ENCODE data around the gene DIP2B. TPM values are rescaled to one million over a fixed set of nuclear protein-coding genes. Genes with fewer than 3 reads are reported as not detected.

The DIP2B gene
- total and polyA plus RNA-seq, 2 of the 13 experiments (the other 11 are each of a cell fraction or from before 2014, with no cell fraction given), result 32.1 to 35.8 TPM

DNA sequence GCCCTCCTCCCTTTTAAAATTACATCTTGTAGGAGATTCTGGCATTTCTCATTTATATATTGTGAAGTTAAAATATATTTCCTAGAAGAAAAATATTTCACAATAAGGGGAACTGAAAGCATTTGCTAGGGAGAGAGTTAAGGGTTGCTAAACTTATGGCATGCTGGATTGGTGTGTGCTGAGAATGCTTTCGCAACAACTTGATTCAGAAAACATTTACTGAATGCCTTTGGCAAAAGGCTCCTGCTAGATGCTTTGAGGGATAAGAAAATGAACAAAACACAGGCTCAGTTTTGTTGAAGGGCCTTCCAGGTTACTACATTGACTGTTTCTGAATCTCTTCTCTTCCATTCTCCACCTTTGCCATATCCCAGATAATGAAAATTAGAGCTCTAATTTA is 67.5 kb downstream of the DIP2B start (continued):
- TF ChIP-seq, protein P1, sequence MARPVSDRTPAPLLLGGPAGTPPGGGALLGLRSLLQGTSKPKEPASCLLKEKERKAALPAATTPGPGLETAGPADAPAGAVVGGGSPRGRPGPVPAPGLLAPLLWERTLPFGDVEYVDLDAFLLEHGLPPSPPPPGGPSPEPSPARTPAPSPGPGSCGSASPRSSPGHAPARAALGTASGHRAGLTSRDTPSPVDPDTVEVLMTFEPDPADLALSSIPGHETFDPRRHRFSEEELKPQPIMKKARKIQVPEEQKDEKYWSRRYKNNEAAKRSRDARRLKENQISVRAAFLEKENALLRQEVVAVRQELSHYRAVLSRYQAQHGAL (CRISPR knock-in tag; IDR thresholded peaks at IDR 0.05; ENCODE audit: not compliant biosample characterization), result no peak
- no peak for TF ChIP-seq ZNF543 (CRISPR knock-in tag; IDR thresholded peaks at IDR 0.05)
- TF ChIP-seq ZNF619 (CRISPR knock-in tag; IDR thresholded peaks at IDR 0.05), result no peak
- TF ChIP-seq MIXL1 (CRISPR knock-in tag; IDR thresholded peaks at IDR 0.05), result 0 out of 2 replicates have a peak, but pooled peaks have one; percentile 30
- TF ChIP-seq, protein P2, sequence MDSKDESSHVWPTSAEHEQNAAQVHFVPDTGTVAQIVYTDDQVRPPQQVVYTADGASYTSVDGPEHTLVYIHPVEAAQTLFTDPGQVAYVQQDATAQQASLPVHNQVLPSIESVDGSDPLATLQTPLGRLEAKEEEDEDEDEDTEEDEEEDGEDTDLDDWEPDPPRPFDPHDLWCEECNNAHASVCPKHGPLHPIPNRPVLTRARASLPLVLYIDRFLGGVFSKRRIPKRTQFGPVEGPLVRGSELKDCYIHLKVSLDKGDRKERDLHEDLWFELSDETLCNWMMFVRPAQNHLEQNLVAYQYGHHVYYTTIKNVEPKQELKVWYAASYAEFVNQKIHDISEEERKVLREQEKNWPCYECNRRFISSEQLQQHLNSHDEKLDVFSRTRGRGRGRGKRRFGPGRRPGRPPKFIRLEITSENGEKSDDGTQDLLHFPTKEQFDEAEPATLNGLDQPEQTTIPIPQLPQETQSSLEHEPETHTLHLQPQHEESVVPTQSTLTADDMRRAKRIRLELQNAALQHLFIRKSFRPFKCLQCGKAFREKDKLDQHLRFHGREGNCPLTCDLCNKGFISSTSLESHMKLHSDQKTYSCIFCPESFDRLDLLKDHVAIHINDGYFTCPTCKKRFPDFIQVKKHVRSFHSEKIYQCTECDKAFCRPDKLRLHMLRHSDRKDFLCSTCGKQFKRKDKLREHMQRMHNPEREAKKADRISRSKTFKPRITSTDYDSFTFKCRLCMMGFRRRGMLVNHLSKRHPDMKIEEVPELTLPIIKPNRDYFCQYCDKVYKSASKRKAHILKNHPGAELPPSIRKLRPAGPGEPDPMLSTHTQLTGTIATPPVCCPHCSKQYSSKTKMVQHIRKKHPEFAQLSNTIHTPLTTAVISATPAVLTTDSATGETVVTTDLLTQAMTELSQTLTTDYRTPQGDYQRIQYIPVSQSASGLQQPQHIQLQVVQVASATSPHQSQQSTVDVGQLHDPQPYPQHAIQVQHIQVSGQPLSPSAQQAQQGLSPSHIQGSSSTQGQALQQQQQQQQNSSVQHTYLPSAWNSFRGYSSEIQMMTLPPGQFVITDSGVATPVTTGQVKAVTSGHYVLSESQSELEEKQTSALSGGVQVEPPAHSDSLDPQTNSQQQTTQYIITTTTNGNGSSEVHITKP (CRISPR knock-in tag; IDR thresholded peaks at IDR 0.05; ENCODE audit: low read depth), result no peak
- no peak for TF ChIP-seq ZNF569 (CRISPR knock-in tag; IDR thresholded peaks at IDR 0.05; ENCODE audit: borderline replicate concordance)
- no peak for TF ChIP-seq ARNT (IDR thresholded peaks at IDR 0.05)
- peak; percentile 59 for TF ChIP-seq NCOA2 (CRISPR knock-in tag; IDR thresholded peaks at IDR 0.05)
- peak; percentile 48; the same call in 1 of the 2 replicates for TF ChIP-seq RXRB (CRISPR knock-in tag; IDR thresholded peaks at IDR 0.05; ENCODE audit: borderline replicate concordance)
- no peak for TF ChIP-seq ZNF567 (CRISPR knock-in tag; IDR thresholded peaks at IDR 0.05; ENCODE audit: borderline replicate concordance)
- TF ChIP-seq GATAD2A (CRISPR knock-in tag; IDR thresholded peaks at IDR 0.05), result peak; percentile 80
- no peak for TF ChIP-seq IRX3 (CRISPR knock-in tag; IDR thresholded peaks at IDR 0.05; ENCODE audit: borderline replicate concordance, low read depth)
- peak; percentile 48; the same call in 1 of the 2 replicates for TF ChIP-seq RCOR2 (CRISPR knock-in tag; IDR thresholded peaks at IDR 0.05)
- peak; percentile 97 for TF ChIP-seq CEBPB (IDR thresholded peaks at IDR 0.05; ENCODE audit: borderline replicate concordance, low read depth, low read length)
- TF ChIP-seq, protein P3, sequence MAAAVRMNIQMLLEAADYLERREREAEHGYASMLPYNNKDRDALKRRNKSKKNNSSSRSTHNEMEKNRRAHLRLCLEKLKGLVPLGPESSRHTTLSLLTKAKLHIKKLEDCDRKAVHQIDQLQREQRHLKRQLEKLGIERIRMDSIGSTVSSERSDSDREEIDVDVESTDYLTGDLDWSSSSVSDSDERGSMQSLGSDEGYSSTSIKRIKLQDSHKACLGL (CRISPR knock-in tag; IDR thresholded peaks at IDR 0.05), result no peak
- peak; percentile 34; the same call in 1 of the 2 replicates for TF ChIP-seq HNF4A (CRISPR knock-in tag; IDR thresholded peaks at IDR 0.05)
- peak; percentile 96 for TF ChIP-seq CEBPG (CRISPR knock-in tag; IDR thresholded peaks at IDR 0.05)
- TF ChIP-seq, protein P4, sequence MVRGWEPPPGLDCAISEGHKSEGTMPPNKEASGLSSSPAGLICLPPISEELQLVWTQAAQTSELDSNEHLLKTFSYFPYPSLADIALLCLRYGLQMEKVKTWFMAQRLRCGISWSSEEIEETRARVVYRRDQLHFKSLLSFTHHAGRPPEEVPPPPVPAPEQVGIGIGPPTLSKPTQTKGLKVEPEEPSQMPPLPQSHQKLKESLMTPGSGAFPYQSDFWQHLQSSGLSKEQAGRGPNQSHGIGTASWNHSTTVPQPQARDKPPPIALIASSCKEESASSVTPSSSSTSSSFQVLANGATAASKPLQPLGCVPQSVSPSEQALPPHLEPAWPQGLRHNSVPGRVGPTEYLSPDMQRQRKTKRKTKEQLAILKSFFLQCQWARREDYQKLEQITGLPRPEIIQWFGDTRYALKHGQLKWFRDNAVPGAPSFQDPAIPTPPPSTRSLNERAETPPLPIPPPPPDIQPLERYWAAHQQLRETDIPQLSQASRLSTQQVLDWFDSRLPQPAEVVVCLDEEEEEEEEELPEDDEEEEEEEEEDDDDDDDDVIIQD (CRISPR knock-in tag; IDR thresholded peaks at IDR 0.05; ENCODE audit: low read depth), result peak; percentile 49; the same call in 1 of the 2 replicates
- no peak for TF ChIP-seq ZNF256 (CRISPR knock-in tag; conservative IDR thresholded peaks at IDR 0.05)
- TF ChIP-seq, protein P5, sequence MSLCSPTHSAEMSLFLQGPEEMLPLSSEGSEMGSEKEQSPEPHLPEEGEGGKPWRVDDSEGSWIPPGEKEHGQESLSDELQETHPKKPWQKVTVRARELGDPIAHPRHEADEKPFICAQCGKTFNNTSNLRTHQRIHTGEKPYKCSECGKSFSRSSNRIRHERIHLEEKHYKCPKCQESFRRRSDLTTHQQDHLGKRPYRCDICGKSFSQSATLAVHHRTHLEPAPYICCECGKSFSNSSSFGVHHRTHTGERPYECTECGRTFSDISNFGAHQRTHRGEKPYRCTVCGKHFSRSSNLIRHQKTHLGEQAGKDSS (CRISPR knock-in tag; IDR thresholded peaks at IDR 0.05; ENCODE audit: borderline replicate concordance, low read depth), result no peak
- TF ChIP-seq HDAC2 (CRISPR knock-in tag; IDR thresholded peaks at IDR 0.05), result peak; percentile 59
- TF ChIP-seq YEATS2 (CRISPR knock-in tag; IDR thresholded peaks at IDR 0.05; ENCODE audit: borderline replicate concordance), result peak; percentile 23; the same call in 1 of the 2 replicates
